Stimulated activated CD4-positive, alpha-beta T cell treated with anti-CD3 and anti-CD28 coated beads, Interleukin-1b, Interleukin-23, amount 100 ng/mL, for 1 hour (primary cell): ENCODE results near the gene CCNG1.
A peak's percentile ranks its signal among the peaks of the same experiment; 100 is the strongest.
"Not testable (repeated sequence)": the region's sequence is repeated elsewhere in the genome, so short reads cannot be mapped to it uniquely, and the experiment has no call there.

Experiments
- DNase-seq, 2 donors: peaks; one replicate each; pipeline ENCODE4 v3.0.0-alpha.2; 2020; ENCODE audit warnings: low read depth in 2 of 2

CCNG1 gene, protein sequence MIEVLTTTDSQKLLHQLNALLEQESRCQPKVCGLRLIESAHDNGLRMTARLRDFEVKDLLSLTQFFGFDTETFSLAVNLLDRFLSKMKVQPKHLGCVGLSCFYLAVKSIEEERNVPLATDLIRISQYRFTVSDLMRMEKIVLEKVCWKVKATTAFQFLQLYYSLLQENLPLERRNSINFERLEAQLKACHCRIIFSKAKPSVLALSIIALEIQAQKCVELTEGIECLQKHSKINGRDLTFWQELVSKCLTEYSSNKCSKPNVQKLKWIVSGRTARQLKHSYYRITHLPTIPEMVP

DNA sequence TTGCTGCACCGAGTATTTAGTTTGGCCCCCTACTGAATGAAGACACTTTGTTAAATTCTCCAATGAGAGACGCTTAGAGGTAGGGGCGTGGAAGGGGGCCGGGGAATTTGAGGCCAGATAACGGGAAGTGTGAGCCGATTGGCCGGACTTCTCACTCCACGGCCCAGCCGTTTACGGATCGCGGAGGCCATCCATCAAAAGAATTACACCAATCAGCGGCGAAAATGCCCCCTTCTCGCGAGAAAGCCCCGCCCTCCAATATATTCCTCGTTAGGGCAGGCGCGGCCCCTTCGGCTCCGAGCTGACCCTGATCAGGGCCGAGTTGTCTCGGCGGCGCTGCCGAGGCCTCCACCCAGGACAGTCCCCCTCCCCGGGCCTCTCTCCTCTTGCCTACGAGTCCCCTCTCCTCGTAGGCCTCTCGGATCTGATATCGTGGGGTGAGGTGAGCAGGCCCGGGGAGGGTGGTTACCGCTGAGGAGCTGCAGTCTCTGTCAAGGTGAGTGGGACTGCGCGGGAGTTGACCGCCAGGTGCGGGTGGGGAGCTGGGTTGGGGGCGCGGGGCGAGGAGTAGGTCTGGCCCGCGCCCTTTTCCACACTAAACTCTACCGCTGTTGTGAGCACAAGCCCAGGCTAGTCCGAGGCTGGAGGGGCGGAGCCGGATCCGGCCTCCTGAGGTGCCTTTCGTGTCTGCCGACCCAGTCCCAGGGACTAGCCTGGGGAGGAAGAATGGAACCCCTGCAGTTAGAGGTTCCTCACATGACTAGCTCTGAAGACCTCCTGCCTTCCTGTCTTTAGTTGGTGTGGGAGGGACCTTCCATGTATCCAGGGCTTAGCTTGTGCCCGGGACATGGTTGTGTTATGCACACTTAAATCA is at the start of gene CCNG1:
Gene CCNG1, plus strand, starts transcription at position 287 of the 874 bp plus-strand sequence. CDS start 1,662 bp downstream, outside the sequence.
- DNase-seq, result peak; percentile 58 to 66

DNA sequence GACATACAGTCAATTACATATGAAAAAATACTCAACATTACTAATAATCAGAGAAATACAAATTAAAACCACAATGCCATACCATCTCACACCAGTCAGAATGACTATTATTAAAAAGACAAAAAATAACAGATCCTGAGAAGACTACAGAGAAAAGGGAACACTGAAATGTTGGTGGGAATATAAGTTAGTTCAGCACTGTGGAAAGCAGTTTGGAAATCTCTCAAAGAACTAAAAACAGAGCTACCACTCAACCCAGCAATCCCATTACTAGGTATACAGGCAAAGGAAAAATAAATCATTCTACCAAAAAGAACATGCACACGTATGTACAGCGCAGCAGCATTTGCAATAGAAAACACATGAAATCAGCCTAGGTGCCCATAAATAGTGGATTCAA is 41.6 kb upstream of the CCNG1 start:
- no peak for DNase-seq

DNA sequence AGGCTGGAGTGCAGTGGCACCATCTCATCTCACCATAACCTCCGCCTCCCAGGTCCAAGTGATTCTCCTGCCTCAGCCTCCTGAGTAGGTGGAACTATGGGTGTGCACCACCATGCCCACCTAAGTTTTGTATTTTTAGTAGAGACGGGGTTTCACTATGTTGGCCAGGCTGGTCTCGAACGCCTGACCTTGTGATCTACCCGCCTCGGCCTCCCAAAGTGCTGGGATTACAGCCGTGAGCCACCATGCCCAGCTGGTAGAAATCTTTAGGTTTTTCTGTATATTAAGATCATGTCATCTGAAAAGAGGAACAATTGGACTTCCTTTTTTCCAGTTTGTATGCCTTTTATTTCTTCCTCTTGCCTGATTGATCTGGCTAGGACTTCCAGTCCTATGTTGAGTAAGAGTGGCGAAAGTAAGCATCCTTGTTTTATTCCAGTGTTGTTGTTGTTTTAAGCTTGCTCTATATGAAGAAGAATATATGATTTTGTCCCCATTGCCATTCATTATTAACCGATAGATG is 40.5 kb upstream of the CCNG1 start:
- not testable (repeated sequence) for DNase-seq

DNA sequence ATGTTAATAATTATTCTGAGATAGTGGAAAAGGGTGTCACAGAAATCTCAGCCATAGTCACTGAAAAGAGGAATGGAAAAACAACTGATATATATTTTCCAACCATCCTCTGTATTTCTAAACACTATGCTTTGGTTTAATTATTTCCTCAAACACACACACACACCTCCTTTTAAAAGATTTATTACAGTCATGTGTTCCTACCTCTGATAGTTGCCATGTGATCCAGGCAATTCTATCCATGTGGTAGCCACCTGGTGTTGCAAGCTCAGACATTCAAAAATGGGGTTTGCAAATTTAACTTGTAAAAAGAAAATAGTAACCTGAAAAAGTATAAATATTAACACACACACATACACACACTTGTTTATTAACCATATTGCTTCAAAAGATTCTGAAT is 40.0 kb upstream of the CCNG1 start:
- DNase-seq, result no peak

DNA sequence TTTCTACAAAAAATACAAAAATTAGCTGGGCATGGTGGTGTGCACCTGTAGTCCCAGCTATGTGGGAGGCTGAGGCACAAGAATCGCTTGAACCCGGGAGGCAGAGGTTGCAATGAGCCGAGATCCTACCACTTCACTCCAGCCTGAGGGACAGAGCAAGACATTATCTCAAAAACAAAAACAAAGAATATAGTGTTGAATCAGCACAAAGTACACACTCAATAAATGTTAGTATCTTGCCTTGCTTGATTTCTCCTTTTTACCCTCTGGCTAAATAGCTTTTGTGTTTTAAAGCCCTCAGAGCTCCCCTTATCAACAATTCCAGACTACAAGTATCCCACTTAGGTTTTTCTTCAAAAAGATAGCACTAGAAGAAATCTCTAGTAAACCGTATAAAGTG is 37.5 kb upstream of the CCNG1 start:
- DNase-seq, result no peak

DNA sequence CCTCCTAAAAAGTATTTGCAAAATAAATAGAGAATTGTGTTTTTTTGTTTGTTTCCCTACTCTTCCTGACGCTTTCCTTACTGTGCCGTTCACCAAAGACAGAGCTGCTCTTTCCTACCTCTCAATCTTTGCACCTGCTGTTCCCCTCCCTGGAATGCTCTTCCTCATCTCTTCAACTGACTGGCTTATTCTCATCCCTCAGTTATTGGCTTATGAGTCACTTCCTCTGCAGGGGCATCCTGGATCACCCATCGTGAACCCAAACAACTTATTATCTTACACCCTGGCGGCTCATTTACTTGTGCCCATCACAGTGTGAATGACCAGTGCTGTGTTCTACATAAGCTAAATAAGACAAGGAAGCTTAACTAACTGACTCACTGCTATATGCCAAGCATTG is 36.1 kb upstream of the CCNG1 start:
- DNase-seq, result no peak

DNA sequence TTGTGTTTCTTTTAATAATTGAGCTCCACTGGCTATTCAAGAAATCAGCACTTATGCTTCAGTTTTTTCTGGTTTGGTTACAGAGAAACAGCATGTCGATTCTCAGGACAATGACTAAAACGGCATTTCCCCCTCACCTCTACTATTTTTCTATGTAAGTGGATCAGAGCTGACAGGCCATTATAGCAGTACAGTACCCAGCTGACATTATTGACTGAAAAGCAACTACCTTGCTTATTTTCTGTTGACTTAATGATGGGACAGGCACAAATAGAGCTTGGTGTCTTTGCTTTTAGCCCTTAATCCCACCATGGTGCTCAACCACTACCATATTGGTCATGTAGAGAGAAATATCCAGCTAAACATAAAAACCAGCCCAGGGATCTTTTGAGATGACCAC is 35.4 kb upstream of the CCNG1 start:
- no peak for DNase-seq

DNA sequence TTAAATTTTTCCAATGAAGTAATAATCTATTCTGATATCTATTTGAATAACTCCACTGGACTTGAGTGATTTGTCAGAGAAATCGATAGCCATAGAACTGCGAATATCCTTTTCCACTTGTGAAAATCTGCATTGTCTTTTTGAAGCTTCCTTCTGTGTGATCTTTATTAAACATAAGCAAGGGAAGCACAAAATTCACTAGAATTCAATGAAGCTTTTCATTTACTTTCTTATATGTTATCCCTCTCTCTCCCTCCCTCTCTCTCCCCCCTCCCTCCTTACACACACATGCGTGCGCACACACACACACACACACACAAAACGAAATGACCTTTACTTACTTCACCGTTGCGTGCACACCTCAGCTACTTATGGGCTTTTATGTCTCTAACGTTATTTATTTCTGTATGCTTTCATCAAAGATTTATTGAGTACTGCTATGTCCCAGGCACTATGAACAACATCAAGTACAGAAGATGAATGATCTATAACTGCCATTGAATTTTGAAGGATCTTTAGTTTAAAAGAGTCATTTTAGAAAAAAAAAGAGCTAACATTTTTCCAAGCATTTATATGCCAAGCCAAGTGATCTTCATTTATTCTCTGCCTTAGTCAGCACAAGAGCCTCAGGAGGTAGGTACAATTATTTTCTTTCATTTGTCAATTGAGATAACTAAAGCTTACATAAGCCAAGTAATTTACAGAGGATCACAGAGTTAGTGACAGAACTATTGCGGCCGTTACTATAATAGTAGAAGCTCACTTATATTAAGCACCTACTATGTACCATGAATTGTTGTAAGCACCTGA is 32.8 kb upstream of the CCNG1 start:
- DNase-seq, result no peak

DNA sequence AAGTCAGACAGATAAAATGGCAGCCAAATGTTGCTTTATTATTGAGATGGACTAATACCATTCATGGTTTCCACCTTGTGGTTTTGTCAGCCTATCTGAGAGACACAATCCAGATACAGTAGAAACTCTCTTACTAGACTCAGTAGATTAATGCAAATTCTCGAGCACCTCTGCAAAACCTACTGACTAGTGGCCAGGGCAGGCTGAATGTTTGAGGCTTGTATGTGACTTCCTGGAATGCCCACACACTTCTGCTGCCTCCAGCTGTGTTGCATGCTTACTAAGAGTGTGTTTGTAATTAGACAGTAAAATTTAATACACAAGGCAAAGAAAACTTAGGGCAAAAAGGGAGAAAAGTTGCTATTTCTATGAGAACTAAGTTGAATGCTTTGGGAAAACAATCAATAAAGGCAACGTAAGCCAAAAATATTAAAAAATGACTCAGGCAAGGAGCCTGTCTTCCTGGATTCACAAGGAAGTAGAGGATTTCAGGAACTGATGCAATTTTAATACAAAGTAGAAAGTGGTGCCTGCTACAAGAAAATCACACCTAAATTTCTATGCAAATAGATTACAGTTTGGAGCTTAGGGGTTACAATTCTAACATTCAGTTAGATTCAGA is 30.2 kb upstream of the CCNG1 start:
- no peak for DNase-seq

DNA sequence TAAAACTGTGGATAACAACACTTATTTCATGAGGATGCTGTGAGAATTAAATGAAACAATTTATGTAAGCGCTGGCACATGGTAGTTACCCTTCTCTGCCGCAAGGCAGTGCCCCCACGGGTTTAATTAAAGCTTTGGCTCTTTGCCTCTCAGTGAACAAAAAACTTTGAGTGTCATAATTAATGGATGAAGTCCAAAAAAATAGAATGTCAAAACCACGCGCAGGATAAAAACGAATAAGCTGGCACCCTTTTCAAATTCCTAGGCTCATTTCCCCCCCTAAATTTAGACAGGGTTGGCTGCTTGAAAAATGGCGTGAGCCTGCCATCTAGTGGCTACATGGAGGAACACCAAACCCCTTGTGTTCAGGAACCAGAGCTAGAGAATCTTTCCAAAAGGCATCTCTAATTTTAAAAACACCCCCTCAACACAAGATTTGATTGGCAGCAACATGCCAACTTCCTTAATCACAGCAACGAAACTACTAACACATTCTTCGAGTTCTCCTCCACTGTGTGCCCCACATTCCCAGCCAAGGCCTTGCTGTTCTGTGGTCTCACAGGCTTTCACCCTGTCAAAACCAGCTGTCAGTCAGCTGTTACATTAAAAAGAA is 29.0 kb upstream of the CCNG1 start:
- peak; percentile 2 for DNase-seq

DNA sequence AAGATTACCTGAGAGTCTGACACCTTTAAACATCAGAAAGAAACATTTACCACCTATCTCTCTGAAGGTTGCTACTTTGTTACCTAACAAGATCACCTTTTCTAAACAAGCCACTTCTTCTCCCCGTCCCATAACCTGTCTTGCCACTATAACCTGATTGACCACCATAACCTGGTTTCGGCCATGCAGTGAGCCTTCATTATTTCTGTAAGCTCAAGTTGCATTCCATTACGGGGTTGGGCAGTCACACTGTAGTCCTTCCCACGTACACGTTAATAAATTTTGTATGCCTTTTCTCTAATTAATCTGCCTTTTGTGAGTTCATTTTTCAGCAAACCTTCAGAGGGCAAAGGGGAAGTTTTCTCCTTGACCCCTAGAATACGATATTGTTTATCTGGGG is 28.0 kb upstream of the CCNG1 start:
- no peak for DNase-seq

DNA sequence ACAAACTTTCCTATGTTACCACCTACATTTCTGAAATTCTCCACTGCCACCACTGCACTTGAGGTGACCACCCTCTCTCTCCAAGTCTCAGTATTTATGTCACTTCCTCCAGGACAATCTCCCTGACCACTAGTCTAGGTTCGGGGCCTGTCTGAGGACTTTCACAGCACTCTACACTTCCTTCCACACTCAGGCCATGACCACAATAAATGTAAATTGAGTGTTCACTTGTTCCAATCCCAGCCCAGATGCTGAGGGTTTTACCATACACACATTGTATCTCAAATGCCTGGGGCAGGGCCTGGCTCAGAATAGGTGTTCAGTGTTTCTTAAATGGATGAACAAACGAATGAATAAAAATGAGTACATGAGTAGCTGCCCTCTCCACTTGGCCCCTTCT is 26.9 kb upstream of the CCNG1 start:
- DNase-seq, result no peak

DNA sequence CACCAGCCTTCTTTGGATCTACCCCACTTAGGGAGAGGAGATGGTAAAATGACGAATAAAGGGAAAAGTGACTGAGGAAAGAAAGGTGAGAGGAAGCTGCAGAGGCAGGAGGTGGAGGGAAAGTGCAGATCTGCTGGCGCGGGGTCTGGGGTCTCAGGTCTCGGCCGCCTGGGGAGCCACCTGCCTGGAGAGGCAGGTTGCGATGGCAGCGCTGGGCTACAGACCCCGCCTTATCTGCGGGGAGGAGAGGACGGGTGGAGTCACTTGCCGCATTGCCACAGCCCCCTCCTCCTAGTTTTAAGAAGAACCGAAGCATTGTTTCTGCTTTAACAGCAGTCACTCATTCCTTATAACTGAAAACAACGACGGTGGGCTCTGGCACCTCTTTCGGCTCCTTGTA is 21.7 kb upstream of the CCNG1 start:
- DNase-seq, result not testable (repeated sequence)

DNA sequence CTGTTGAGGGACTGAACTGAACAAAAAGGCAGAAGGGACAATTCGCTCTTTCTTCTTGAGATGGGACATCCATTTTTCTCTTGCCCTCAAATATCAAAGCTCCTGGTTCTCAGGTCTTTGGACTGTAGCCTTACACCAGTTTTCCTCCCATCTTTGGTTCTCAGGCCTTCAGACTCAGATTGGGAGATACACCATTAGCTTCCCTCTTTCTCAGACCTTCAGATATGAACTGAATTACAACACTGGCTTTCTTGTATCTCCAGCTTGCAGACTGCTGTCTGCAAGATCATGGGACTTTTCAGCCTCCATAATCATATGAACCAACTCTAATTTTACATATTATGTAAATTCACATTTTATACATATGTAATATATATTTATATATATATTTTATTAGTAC is 12.6 kb upstream of the CCNG1 start:
- no peak for DNase-seq

DNA sequence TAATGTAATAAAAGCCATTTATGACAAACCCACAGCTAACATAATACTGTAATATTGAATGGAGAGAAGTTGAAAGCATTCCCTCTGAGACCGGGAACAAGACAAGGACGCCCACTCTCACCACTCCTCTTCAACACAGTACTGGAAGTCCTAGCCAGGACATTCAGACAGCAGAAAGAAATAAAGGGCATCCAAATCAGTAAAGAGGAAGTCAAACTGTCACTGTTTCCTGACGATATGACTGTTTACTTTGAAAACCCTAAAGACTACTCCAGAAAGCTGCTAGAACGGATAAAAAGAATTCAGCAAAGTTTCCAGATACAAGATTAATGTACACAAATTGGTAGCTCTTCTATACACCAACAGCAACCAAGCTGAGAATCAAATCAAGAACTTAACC is 11.3 kb upstream of the CCNG1 start:
- not testable (repeated sequence) for DNase-seq

DNA sequence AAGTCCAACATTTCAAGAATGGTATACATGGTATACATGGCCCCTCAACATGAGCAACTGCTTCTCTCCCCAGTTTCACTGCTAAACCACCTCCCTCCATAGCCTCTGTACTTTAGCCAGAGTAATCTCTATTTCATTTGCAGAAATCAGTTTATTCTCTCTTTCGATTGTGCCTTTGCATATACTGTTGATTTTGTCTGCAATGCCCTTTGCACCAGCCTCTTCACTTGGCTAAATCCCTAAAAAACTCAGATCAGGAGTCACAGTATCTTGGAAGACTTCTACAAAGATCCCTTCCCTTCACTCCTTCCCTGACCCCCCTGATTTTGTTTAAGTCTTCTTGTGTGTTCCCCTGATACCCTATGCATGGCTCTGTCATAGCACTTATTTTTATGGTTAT is 4.9 kb upstream of the CCNG1 start:
- no peak for DNase-seq

DNA sequence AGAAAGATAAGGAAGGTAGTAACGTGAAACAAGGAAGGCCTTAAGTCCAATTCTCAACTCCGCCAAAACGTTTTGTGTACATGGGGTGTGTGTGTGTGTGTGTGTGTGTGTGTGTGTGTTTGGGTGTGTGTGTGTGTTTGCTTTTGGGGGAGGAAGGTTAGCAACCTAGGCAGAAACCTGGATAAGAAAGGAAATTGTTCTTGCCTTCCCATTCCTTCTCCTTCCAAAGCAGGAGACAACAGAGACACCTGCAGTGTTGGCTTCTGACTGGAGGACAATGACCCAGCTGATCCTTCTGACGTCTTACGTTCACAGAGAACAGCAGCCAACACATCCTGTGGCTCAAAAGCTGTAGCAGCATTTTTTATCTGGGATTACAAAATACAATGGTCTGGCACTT is 4.1 kb upstream of the CCNG1 start:
- no peak for DNase-seq

DNA sequence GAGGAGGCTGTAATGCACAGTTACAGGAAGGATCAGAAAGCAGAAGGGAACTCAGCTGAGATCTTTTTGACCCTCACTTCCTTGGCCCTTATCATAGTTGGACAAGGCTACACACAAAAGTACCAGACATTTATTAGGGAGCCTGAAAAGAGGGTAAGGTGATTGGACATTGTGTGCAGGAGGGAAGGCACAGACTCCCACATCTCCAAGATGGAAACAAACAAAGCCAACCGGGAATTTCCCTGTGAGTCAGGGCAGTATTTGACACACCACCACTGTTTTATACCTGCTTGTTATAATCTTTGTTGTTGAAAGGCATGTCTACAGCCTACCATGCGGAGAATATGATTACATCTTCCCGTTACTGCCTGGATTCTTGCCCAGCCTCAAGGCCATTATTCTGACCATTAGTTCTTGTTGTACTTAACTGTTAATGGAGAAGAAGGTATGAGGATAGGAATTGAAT is 3.0 kb upstream of the CCNG1 start:
- DNase-seq, result no peak

DNA sequence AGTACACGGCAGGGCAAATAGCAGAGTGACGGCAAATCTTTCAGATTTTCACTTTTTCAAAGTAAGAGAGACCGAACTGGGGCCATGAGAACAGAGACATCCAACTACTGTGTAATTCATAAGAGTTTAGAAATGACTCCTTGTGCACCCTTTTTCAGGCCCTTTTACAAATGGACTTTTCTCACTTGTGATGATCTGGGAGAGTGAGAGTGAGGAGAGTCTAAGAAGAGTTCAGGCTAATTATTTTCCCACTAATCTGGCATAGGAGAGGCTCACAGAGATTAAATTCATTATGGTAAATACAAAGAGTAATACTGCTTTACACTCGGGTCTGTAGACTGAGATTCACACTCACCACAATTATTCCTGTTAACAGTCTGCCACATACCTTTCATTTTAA is 880 bp upstream of the CCNG1 start:
- no peak for DNase-seq

DNA sequence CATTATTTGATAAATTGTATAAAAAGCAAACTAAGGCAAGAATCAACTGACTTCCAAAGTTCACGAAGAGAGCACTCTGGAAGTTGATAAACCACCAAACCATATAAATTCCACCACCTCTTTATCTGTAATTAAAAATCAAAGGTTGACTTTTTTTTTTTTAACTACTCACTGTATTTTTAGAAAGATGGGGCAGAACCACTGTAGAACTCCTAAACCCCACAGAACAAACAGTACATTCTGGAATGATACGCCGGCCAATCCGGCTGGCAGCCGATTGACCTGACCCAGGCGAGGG is 435 bp upstream of the CCNG1 start:
- no peak for DNase-seq

DNA sequence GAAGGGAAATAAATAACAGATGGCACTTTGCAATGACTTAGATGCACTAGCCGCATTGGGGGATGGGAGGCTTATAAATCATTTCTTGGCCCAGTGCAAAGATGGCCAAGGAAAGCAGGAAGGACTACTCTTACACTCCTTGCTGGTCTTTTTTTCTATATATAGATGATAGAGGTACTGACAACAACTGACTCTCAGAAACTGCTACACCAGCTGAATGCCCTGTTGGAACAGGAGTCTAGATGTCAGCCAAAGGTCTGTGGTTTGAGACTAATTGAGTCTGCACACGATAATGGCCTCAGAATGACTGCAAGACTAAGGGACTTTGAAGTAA is 1.7 kb downstream of the CCNG1 start:
- no peak for DNase-seq

DNA sequence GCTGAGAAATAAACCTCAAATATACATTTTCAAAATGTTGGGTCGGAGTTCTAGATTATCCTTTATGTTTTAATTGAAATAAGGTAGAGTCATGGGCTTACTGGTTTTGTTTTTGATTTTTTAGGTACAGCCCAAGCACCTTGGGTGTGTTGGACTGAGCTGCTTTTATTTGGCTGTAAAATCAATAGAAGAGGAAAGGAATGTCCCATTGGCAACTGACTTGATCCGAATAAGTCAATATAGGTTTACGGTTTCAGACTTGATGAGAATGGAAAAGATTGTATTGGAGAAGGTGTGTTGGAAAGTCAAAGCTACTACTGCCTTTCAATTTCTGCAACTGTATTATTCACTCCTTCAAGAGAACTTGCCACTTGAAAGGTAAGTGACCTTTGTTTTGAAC is 3.6 kb downstream of the CCNG1 start:
- DNase-seq, result no peak
